HTERT RPE-1 (cell line): ENCODE results near the gene ZNF530.

ENCODE experiments used
- in situ Hi-C: fragments of 300-500 bp; cut with MboI; formaldehyde crosslinking; loops from 4 replicates; pipeline ENCODE4 v1.14.3; 2020; ENCODE audit warnings: low sequenced_read_pairs

The ZNF530 gene

GRCh38 chr19:57599761-57600383 is at the start of gene ZNF530:
TSS of gene ZNF530 (plus strand) at chr19:57599885. CDS start at chr19:57604346, 4,461 bp downstream.
- in situ Hi-C loops, result no loop called here

- in situ Hi-C loops, result no loop called here
Observed at GRCh38 chr19:57552432-57552831, 47.3 kb upstream of the ZNF530 start.

- in situ Hi-C loops, result no loop called here
Observed at GRCh38 chr19:57557659-57558058, 42.0 kb upstream of the ZNF530 start.

GRCh38 chr19:57558525-57558924 is 41.2 kb upstream of the ZNF530 start:
- in situ Hi-C loops, result no loop called here

- in situ Hi-C loops, result no loop called here
Observed at GRCh38 chr19:57559008-57559403, 40.7 kb upstream of the ZNF530 start.

- in situ Hi-C loops, result no loop called here
Observed at GRCh38 chr19:57559404-57560025, 40.2 kb upstream of the ZNF530 start, which contains the start of gene ZNF550. TSS of gene ZNF550 (minus strand) at chr19:57559863. CDS start at chr19:57559682, 181 bp downstream.

GRCh38 chr19:57560049-57560491 is 39.6 kb upstream of the ZNF530 start:
- in situ Hi-C loops, result no loop called here

GRCh38 chr19:57563547-57563946 is 36.1 kb upstream of the ZNF530 start:
- in situ Hi-C loops, result no loop called here

- in situ Hi-C loops, result no loop called here
Observed at GRCh38 chr19:57566396-57567265, 33.1 kb upstream of the ZNF530 start.

GRCh38 chr19:57570707-57571106 is 29.0 kb upstream of the ZNF530 start:
- in situ Hi-C loops, result no loop called here

GRCh38 chr19:57572415-57572947 is 27.2 kb upstream of the ZNF530 start:
- in situ Hi-C loops, result no loop called here

- in situ Hi-C loops, result no loop called here
Observed at GRCh38 chr19:57576661-57577060, 23.0 kb upstream of the ZNF530 start.

- in situ Hi-C loops, result no loop called here
Observed at GRCh38 chr19:57578487-57579205, 21.0 kb upstream of the ZNF530 start, which contains the start of gene ZNF416. TSS of gene ZNF416 (minus strand) at chr19:57578911. CDS start at chr19:57578704, 207 bp downstream.

- in situ Hi-C loops, result no loop called here
Observed at GRCh38 chr19:57583104-57583520, 16.6 kb upstream of the ZNF530 start.

GRCh38 chr19:57583521-57584416 is 15.9 kb upstream of the ZNF530 start, which contains the start of gene ZIK1:
TSS of gene ZIK1 (plus strand) at chr19:57584145. CDS start at chr19:57584357, 212 bp downstream.
- in situ Hi-C loops, result no loop called here

GRCh38 chr19:57587529-57587928 is 12.2 kb upstream of the ZNF530 start:
- in situ Hi-C loops, result no loop called here

GRCh38 chr19:57599377-57599760 is 316 bp upstream of the ZNF530 start:
- in situ Hi-C loops, result no loop called here

GRCh38 chr19:57606931-57607330 is 7.2 kb downstream of the ZNF530 start:
- in situ Hi-C loops, result no loop called here

- in situ Hi-C loops, result no loop called here
Observed at GRCh38 chr19:57611113-57611512, 11.4 kb downstream of the ZNF530 start.
